Sigmoid colon (tissue), 7 donors: Measurements from ENCODE around the gene MELTF. TPM values are rescaled to one million over a fixed set of nuclear protein-coding genes. Genes with fewer than 3 reads are reported as not detected.

ENCODE experiments used
- DNase-seq: peaks from one replicate; pipeline ENCODE4 v3.0.0-alpha.2; 2019
- H3K27ac ChIP-seq, 4 donors: fragments of 200-600 bp; sonication (generic); one replicate each; pipeline ENCODE4 v1.5.1; 2016 to 2019; ENCODE audit warnings: mild to moderate bottlenecking in 1 of 4
- H3K27me3 ChIP-seq, 3 donors: fragments of 200-600 bp; sonication (generic); one replicate each; pipeline ENCODE4 v1.5.1; 2019; ENCODE audit warnings: mild to moderate bottlenecking in 1 of 3
- H3K36me3 ChIP-seq, 4 donors: fragments of 200-600 bp; sonication (generic); one replicate each; pipeline ENCODE4 v1.5.1; 2016 to 2019
- H3K4me1 ChIP-seq, 4 donors: fragments of 200-600 bp; sonication (generic); one replicate each; pipeline ENCODE4 v1.5.1; 2017 to 2019
- H3K4me3 ChIP-seq, 4 donors: fragments of 200-600 bp; sonication (generic); one replicate each; pipeline ENCODE4 v1.5.1; 2017 to 2019; ENCODE audit warnings: mild to moderate bottlenecking in 2 of 4, moderate library complexity in 1 of 4
- H3K9me3 ChIP-seq, 4 donors: fragments of 200-600 bp in 3 of 4; sonication (generic) in 3 of 4; one replicate each; pipeline versions ENCODE4 v1.5.1 to v1.6.1; 2013 to 2019
- CTCF ChIP-seq, 4 experiments: fragments of 450-650 bp in 3 of 4; fragments of 200-600 bp in 1 of 4; IDR thresholded peaks; one replicate each; pipeline ENCODE4 v1.5.1; 2016 to 2019; ENCODE audit warnings: antibody characterized with exemption in 4 of 4, mild to moderate bottlenecking in 3 of 4, moderate library complexity in 2 of 4
- EP300 ChIP-seq, 4 donors: sonication (generic); formaldehyde crosslinking; IDR thresholded peaks; one replicate each; pipeline ENCODE4 v1.6.1; 2017; ENCODE audit warnings: antibody characterized with exemption in 4 of 4
- POLR2A ChIP-seq, 2 donors: fragments of 450-650 bp; IDR thresholded peaks; one replicate each; pipeline ENCODE4 v1.6.1; 2016; ENCODE audit warnings: antibody characterized with exemption in 2 of 2, mild to moderate bottlenecking in 2 of 2, moderate library complexity in 2 of 2
- POLR2AphosphoS5 ChIP-seq, 4 donors: sonication (generic); formaldehyde crosslinking; IDR thresholded peaks; one replicate each; pipeline ENCODE4 v1.6.1; 2017; ENCODE audit warnings: antibody characterized with exemption in 4 of 4
- WGBS, 2 donors: extraction: QIAGEN DNeasy Blood & Tissue Kit; methylation state at CpG; one replicate each; pipeline ENCODE4 v1.1.7; 2013; 5-methylcytosine and 5-hydroxymethylcytosine counted together
- intact Hi-C: fragments of 100-400 bp; cut with DNase I; formaldehyde crosslinking; loops from one replicate; pipeline ENCODE4 v1.15.1; 2023
- polyA plus RNA-seq, 3 donors: library from polyadenylated mRNA; stranded (reverse); fragments of 200-250 nt; gene quantifications; one replicate each; pipeline ENCODE4 v1.2.3, GENCODE V29; 2013
- total RNA-seq, 4 donors: library from RNA; depleted of rRNA; stranded (reverse); fragments of >200 nt; gene quantifications; one replicate each; pipeline ENCODE4 v1.1.0, GENCODE V29; 2016
- donor health status: healthy with polysubstance abuse.
- donor health status: Bipolar disorder and iron deficiency.
- donor health status: healthy.

MELTF gene
- total and polyA plus RNA-seq, 7 donors = 0.92 to 9.6 (median 2.7) TPM

- WGBS, 2 donors = 87 to 91% methylated on average over 21 of the region's 21 CpGs
- H3K27me3 ChIP-seq = no peaks in the 10 kb centered on the region
- H3K36me3 ChIP-seq = no peaks in the 10 kb centered on the region
- no peak overlapping the region for H3K27ac ChIP-seq
- intact Hi-C loops = no loop called here
- H3K9me3 ChIP-seq = no peaks in the 10 kb centered on the region
- TF ChIP-seq EP300 (IDR thresholded peaks at IDR 0.05) (no peak), POLR2A (IDR thresholded peaks at IDR 0.05) (no peak), POLR2AphosphoS5 (IDR thresholded peaks at IDR 0.05) (no peak), CTCF (IDR thresholded peaks at IDR 0.05) (no peak)
- H3K4me1 ChIP-seq = peaks cover 0 to 18% (median 13%) of the 10 kb centered on the region in 4 donors
- H3K4me3 ChIP-seq = no peak overlapping the region
- peak; percentile 40 for DNase-seq
These were observed 30.5 kb downstream of the MELTF start for GRCh38 chr3:196998966-196999760.

GRCh38 chr3:196997311-196997710 lies 32.3 kb downstream of the MELTF start:
- DNase-seq = peak; percentile 44
- no peaks in the 10 kb centered on the region for H3K27me3 ChIP-seq
- intact Hi-C loops = no loop called here
- no peaks in the 10 kb centered on the region for H3K9me3 ChIP-seq
- H3K4me3 ChIP-seq = no peak overlapping the region
- no peaks in the 10 kb centered on the region for H3K36me3 ChIP-seq
- TF ChIP-seq EP300 (IDR thresholded peaks at IDR 0.05) (no peak), POLR2A (IDR thresholded peaks at IDR 0.05) (no peak), POLR2AphosphoS5 (IDR thresholded peaks at IDR 0.05) (no peak), CTCF (IDR thresholded peaks at IDR 0.05) (no peak)
- 95 to 97% methylated on average over 15 of the region's 15 CpGs for WGBS, 2 donors
- H3K27ac ChIP-seq = no peak overlapping the region
- peaks cover 0 to 8% (median 5%) of the 10 kb centered on the region in 4 donors for H3K4me1 ChIP-seq

GRCh38 chr3:196996454-196997265 lies 33.0 kb downstream of the MELTF start:
- Histone ChIP-seq H3K9me3 (no peaks in the 10 kb centered on the region), H3K4me1 (peaks cover 0 to 1% (median 0%) of the 10 kb centered on the region in 4 donors), H3K4me3 (no peak overlapping the region), H3K27ac (no peak overlapping the region), H3K36me3 (no peaks in the 10 kb centered on the region), H3K27me3 (no peaks in the 10 kb centered on the region)
- intact Hi-C loops = no loop called here
- TF ChIP-seq POLR2A (IDR thresholded peaks at IDR 0.05) = no peak
- no peak for TF ChIP-seq POLR2AphosphoS5 (IDR thresholded peaks at IDR 0.05)
- TF ChIP-seq EP300 (IDR thresholded peaks at IDR 0.05) = no peak
- no peak for TF ChIP-seq CTCF (IDR thresholded peaks at IDR 0.05)
- DNase-seq = peak; percentile 52
- 84% methylated on average over 17 of the region's 17 CpGs for WGBS, 2 donors

- Histone ChIP-seq H3K9me3 (no peaks in the 10 kb centered on the region), H3K4me3 (no peak overlapping the region), H3K4me1 (no peaks in the 10 kb centered on the region), H3K27me3 (no peaks in the 10 kb centered on the region), H3K36me3 (no peaks in the 10 kb centered on the region), H3K27ac (no peak overlapping the region)
- 83 to 90% methylated on average over 14 of the region's 14 CpGs for WGBS, 2 donors
- TF ChIP-seq CTCF (IDR thresholded peaks at IDR 0.05) = no peak
- intact Hi-C loops = no loop called here
- DNase-seq = peak; percentile 46
These were observed 33.8 kb downstream of the MELTF start for GRCh38 chr3:196995646-196996355.
